Activated naive CD4-positive, alpha-beta T cell treated with anti-CD3 and anti-CD28 coated beads, Interleukin-2, amount 50 U/mL, for 72 hours (primary cell): ENCODE measurements around the gene GAS1. TPM values are rescaled to one million over a fixed set of nuclear protein-coding genes. Genes with fewer than 3 reads are reported as not detected.

ENCODE experiments used
- ATAC-seq, 2 donors: fragments of 150-1000 bp; cut with Tn5 transposase; 2 replicates each; pipeline ENCODE4 v1.10.0; 2021; ENCODE audit warnings: mild to moderate bottlenecking in 2 of 2, moderate library complexity in 2 of 2
- DNase-seq, 2 donors: peaks; one replicate each; pipeline ENCODE4 v3.0.0; 2021 to 2022; ENCODE audit warnings: low spot score in 2 of 2
- H3K27ac Mint-ChIP-seq, 2 donors: one replicate each; pipeline ENCODE4 v1.8.0; 2022; ENCODE audit warnings: mild to moderate bottlenecking in 2 of 2, mixed read lengths in 2 of 2
- H3K36me3 Mint-ChIP-seq, 2 donors: one replicate each; pipeline ENCODE4 v1.8.0; 2022; ENCODE audit warnings: mixed read lengths in 2 of 2
- H3K9me3 Mint-ChIP-seq, 2 donors: one replicate each; pipeline ENCODE4 v1.8.0; 2022; ENCODE audit warnings: mixed read lengths in 2 of 2
- total RNA-seq, 2 donors: library from RNA; stranded (reverse); gene quantifications; one replicate each; pipeline ENCODE4 v1.2.3, GENCODE V29; 2022

The GAS1 gene
- under 1 TPM in 1 of 2 donors, not detected in 1; 0.14 TPM for total RNA-seq

DNA sequence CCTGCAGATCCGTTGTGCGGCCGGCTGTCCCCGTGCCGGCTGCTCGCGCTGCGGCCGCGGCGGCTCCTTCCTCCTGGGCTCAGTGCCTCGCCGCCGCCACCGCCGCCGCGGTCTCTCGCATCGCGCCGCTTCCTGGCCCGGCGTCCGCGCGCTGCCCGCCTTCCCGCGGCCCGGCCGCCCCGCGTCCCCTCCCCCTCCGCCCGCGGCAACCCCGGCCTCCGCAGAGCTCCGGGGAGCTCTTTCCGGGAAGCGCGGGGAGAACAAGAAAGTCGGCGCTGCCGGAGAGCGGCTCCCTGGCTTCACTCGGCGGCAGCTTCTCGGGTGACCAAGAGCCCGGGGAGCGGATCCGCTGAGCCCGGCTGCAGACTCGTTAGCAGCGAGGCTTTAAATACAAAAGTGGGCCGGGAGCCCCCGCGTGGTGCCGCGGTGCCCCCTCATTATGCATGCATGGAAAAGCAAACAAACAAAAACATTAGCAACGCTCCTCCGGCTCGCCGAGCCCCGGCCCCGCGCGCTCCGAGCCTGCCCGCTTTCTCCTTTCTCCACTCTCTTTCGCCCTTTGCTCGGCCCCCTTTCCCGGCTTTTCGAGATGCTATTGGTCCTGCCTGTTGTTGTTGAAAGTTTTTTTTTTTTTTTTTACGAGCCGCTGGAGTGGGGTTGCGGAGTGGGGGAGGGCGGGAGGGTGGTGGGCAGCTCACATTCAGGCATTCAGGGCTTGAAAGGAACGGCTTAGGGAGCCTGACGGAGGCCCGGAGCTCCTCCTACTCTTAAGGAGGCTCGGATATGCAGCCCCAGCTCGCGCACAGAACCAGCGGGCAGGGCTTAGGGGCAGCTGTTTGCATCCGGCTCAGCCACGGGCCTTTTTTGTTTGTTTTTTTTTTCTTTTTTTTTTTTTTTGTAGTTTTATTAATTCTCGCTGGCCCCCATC, at the start of gene GAS1:
Gene GAS1 (minus strand): TSS at position 361 of the 928 bp plus-strand sequence. CDS start 727 bp downstream, outside the sequence.
- Mint-ChIP-seq H3K9me3 (peaks cover 0 to 10% of the 10 kb centered on the region in 2 donors), H3K36me3 (peaks cover 0 to 9% of the 10 kb centered on the region in 2 donors), H3K27ac (peak within 1 kb of the TSS in 1 of 2 donors; percentile 32)
- DNase-seq: peak; percentile 53 to 57
- peak; percentile 74 to 77 for ATAC-seq

DNA sequence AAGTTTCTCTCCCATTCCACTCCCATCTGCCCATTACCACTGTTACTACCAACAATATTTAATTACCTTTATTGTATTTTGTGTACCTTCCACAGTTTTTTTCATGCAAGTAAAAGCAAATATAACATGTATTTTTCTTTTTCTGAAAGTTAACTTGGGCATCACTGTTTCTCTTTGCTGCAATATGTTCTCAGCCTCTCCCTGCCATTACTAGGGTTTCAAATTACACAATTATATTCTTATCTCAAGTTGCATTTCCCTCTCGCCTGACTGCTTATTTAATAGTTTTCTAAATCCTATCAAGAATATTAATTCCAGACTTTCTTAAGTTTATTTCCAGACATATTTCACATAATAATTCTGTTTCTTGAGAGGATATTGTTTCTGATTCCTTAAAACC, 46.9 kb upstream of the GAS1 start:
- H3K9me3 Mint-ChIP-seq: no peaks in the 10 kb centered on the region
- DNase-seq (no peak), ATAC-seq (no peak)
- no peak overlapping the region for H3K27ac Mint-ChIP-seq
- no peaks in the 10 kb centered on the region for H3K36me3 Mint-ChIP-seq

DNA sequence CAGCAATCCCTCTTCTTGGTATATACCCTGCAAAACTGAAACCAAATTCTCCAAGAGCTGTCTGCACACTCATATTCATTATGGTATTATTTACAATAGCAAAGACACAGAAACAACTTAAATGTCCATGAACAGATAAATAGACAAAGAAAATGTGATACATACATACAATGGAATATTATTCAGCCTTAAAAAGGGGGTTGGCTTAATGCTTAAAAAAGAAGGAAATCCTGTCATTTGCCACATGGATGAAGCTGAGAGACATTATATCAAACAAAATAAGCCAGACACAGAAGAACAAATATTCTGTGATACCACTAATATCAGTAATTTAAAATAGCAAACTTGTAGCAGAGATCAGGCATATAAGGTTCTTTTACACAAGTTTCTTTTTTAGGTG, 46.5 kb upstream of the GAS1 start:
- no peak for ATAC-seq
- DNase-seq: no peak
- Mint-ChIP-seq H3K27ac (no peak overlapping the region), H3K9me3 (no peaks in the 10 kb centered on the region), H3K36me3 (no peaks in the 10 kb centered on the region)

DNA sequence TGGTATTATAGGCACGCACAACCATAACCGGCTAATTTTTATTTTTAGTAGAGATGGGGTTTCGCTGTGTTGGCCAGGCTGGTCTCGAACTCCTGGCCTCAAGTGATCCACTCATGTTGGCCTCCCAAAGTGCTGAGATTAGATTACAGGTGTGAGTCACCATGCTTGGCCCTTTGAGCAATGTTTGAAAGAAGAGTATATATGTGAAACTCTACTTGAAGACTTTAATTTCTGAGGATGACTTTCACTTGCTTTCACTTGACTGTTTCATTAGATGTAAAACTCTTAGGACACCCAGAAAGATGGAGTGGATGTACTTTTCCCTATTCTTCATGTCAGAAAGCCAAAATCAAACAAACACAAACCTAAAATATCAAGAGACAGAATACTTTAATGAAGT, 43.8 kb upstream of the GAS1 start:
- DNase-seq: no peak
- no peak overlapping the region for H3K27ac Mint-ChIP-seq
- no peaks in the 10 kb centered on the region for H3K36me3 Mint-ChIP-seq
- H3K9me3 Mint-ChIP-seq: no peaks in the 10 kb centered on the region
- ATAC-seq: no peak

DNA sequence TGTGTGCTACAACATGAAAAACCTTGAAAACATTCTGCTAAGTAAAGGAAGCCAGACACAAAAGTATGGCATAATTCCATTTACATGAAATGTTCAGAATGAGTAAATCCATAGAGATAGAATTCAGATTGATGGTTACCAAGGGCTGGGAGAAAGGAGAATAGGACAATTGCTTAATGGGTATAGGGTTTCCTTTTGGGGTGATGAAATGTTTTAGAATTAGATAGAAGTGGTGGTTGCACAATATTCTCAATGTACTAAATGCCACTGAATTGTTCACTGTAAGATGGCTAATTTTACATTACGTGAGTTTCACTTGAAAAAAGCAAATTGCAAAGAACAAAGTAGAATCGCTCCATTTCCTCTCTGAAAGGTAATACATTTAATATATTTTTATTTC, 43.0 kb upstream of the GAS1 start:
- no peak overlapping the region for H3K27ac Mint-ChIP-seq
- no peaks in the 10 kb centered on the region for H3K36me3 Mint-ChIP-seq
- no peaks in the 10 kb centered on the region for H3K9me3 Mint-ChIP-seq
- DNase-seq (no peak), ATAC-seq (no peak)

DNA sequence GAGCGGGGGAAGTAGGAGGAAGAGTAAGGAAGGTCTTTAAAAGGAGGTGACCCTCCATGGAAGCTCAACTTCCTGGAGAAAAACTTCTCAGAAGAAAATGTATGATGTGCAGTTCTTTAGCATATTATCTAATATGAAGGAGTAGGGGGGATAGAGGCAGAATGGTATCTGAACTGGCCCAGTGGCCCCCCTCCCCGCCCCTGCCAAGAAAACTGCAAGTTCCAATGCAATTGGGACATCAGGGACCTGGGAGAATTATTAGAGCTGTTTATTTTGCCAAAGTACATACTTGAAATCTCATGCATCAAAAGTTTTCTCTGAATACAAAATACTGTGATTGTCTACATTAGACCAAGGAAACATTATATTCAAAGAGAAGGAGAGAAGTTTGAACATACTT, 40.6 kb upstream of the GAS1 start:
- ATAC-seq (no peak), DNase-seq (no peak)
- no peaks in the 10 kb centered on the region for H3K9me3 Mint-ChIP-seq
- H3K27ac Mint-ChIP-seq: no peak overlapping the region
- H3K36me3 Mint-ChIP-seq: no peaks in the 10 kb centered on the region

- H3K9me3 Mint-ChIP-seq: no peaks in the 10 kb centered on the region
- ATAC-seq: no peak
- H3K36me3 Mint-ChIP-seq: no peaks in the 10 kb centered on the region
- DNase-seq: no peak
- no peak overlapping the region for H3K27ac Mint-ChIP-seq
These were observed 37.9 kb upstream of the GAS1 start for GRCh38 chr9:86985132-86985647.

DNA sequence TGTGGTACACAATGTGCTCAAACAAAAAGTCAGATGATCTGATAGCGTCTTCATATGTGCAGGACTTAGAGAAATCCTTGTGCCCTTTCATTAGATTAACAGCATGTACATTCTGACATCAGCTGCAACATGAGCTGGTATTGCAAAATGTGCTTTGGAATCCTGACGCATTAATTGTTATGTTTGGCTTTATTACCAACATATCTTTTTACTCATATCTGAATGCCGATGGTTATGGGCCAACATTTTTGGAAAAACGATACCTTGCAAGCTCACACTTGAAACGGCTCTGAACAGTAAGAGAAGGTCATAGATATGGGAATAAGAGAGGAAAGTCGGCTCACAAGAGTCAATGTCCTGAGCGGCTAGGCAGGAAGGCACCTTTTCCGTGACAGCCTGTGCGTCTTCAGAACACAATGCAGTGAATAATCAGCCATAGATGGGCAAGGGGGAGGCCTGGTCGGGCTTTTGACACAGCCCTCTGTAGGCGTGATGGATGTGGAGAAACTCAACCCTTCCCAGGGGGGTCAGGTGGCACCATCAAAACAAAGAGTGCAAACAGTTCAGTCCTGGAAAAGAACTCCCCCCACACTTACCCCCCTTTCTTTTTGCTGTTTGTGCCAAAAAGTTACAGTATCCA, 36.4 kb upstream of the GAS1 start:
- Mint-ChIP-seq H3K36me3 (no peaks in the 10 kb centered on the region), H3K27ac (no peak overlapping the region), H3K9me3 (no peaks in the 10 kb centered on the region)
- no peak for ATAC-seq
- DNase-seq: no peak

DNA sequence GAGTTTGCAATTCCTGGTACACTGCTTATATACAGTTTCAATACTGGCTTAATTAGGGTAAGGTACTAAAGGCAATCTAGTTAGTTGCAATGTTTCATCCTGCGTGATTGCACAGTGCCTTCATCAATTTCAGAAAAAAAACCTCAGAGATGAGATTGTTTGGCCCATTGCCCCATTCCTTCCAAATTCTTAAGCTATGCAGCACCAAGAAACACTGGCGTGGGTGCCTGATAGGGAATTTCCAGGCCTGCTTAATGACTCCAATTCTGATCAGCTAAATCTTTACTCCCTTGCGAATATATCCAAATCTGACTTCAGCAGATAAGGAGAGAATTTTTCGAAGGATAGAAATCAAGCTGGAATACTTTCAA, 35.9 kb upstream of the GAS1 start:
- Mint-ChIP-seq H3K9me3 (no peaks in the 10 kb centered on the region), H3K27ac (no peak overlapping the region), H3K36me3 (no peaks in the 10 kb centered on the region)
- ATAC-seq: no peak
- no peak for DNase-seq

- Mint-ChIP-seq H3K27ac (no peak overlapping the region), H3K9me3 (no peaks in the 10 kb centered on the region), H3K36me3 (no peaks in the 10 kb centered on the region)
- no peak for ATAC-seq
- no peak for DNase-seq
These were observed 33.5 kb upstream of the GAS1 start for GRCh38 chr9:86980802-86981201.

DNA sequence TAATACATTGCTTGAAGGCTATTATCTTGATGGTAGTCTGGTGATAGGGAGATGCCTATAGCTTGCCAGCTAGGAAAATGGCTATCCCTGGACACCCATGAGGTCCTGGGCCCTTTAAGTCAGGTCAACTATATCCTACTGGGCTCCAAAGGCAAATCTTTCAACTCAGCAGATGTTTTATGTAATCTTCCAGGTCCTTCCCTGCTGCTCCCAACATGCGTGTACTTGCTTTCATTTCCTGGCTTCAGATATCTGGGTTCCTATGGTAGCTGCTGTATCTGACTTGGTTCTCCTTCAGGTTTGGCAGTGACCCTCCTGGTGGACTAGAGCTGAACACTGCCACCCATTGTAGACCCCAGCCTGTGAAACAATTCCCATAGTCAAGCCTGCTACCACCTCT, 32.4 kb upstream of the GAS1 start:
- no peak for ATAC-seq
- no peak for DNase-seq
- Mint-ChIP-seq H3K27ac (no peak overlapping the region), H3K36me3 (no peaks in the 10 kb centered on the region), H3K9me3 (no peaks in the 10 kb centered on the region)

- DNase-seq: no peak
- no peak for ATAC-seq
- H3K9me3 Mint-ChIP-seq: no peaks in the 10 kb centered on the region
- no peak overlapping the region for H3K27ac Mint-ChIP-seq
- H3K36me3 Mint-ChIP-seq: no peaks in the 10 kb centered on the region
These were observed 31.7 kb upstream of the GAS1 start for GRCh38 chr9:86978922-86979474.

GRCh38 chr9:86978413-86978812, 31.1 kb upstream of the GAS1 start:
- Mint-ChIP-seq H3K9me3 (no peaks in the 10 kb centered on the region), H3K36me3 (no peaks in the 10 kb centered on the region), H3K27ac (no peak overlapping the region)
- DNase-seq: no peak
- no peak for ATAC-seq

DNA sequence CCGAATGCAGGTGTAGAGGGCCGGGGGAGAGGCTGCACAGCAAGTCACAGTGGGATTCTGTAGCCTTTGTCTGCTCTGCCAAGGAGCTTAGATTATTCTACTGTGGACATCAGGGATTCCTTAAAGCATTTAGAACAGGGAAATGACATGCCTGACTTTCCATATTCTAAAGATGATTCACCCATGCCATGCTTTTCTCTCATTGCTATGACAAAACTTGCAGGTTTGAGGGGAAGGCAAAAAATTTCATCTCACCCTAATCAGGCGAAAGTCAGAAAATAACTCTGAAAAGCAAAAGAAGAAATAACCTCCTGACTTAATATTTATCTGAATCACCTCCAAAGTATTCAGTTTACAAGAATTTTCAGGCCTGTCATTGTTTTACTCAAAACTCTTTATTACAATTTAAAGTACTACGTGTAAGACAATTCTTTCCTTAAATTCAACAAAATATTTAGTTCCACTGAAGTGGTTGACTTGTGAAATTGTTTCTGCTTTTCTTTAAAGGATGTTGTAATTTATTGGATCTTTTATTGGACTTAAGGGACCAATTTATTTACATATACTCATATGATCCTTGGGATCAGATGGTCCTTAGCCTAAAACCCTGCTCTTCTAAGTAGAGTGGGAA, 30.0 kb upstream of the GAS1 start:
- DNase-seq (no peak), ATAC-seq (no peak)
- Mint-ChIP-seq H3K27ac (no peak overlapping the region), H3K9me3 (no peaks in the 10 kb centered on the region), H3K36me3 (no peaks in the 10 kb centered on the region)

DNA sequence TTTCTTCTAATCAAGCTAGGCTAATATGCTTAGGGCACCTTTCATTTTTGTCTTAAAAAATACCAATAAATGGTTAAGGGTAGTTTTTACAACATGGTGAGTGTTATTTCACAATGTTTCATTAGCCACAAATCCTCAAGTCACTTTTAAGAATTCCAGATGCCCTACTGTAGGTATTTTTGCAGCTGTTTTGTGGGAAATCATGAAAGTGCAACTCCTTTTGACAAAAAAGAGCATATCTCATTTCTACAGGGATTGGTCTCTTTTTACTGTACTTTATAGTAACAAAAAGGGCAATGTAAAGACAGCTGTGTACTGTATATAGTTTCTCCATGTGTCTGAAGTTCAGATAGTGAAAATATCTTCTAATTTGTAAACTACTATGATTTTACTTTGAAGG, 28.3 kb upstream of the GAS1 start:
- Mint-ChIP-seq H3K9me3 (no peaks in the 10 kb centered on the region), H3K27ac (no peak overlapping the region), H3K36me3 (no peaks in the 10 kb centered on the region)
- DNase-seq: no peak
- no peak for ATAC-seq

- ATAC-seq (no peak), DNase-seq (no peak)
- Mint-ChIP-seq H3K27ac (no peak overlapping the region), H3K9me3 (no peaks in the 10 kb centered on the region), H3K36me3 (no peaks in the 10 kb centered on the region)
These were observed 27.7 kb upstream of the GAS1 start for GRCh38 chr9:86975036-86975435.

DNA sequence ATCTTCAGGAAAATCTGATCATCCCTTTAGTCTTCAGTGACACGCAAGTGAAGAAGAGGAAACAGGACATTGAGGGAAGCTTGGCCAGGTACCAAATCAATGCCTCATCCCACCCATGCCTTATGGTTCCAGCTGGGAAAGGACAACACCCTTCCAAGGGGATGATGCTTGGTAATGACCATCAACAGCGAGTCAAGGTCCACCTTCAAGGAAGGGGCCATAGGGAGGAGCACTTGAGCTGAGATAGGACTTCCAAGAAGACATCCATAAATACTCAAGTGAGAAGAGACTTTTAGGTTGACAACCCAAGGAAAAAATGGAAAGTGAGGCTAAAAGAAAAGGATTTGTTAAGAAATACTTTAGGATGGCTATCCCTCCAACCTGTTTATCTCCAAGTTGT, 27.1 kb upstream of the GAS1 start:
- H3K9me3 Mint-ChIP-seq: no peaks in the 10 kb centered on the region

More for the DNA sequence above, 27.1 kb upstream of the GAS1 start:
- Mint-ChIP-seq H3K27ac (no peak overlapping the region), H3K36me3 (no peaks in the 10 kb centered on the region)
- ATAC-seq (no peak), DNase-seq (no peak)
